ENCODE results near the gene RBM47.

DNA sequence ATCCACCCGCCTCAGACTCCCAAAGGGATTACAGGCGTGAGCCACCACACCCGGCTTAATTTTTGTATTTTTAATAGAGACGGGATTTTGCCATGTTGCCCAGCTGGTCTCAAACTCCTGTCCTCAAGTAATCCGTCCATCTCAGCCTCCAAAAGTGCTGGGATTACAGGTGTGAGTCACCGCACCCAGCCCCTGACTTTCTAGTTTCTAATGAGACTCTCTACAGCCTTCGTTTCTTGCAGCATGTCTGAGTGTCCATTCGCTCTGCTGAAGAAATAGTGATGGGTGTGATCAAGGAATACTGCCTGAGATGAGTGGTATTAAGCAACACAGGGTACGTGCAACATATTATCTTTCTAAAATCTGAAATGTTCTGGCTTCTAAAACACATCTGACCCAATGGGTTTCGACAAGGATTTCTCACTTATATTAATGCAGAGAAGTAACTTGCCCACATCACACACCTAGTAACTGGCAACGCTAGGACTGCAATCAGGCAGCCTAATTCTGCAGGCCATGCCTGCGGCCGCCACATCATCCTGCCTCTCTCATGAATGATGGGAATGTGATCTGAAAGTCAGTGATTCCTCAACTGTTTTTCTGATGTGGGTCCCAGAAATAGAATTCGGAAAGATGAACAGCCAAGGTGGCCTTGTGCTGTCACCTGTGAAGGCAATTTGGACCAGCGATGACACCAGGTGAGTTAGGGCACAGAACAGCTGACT is 74.3 kb downstream of the RBM47 start:
- TF ChIP-seq, protein P1, sequence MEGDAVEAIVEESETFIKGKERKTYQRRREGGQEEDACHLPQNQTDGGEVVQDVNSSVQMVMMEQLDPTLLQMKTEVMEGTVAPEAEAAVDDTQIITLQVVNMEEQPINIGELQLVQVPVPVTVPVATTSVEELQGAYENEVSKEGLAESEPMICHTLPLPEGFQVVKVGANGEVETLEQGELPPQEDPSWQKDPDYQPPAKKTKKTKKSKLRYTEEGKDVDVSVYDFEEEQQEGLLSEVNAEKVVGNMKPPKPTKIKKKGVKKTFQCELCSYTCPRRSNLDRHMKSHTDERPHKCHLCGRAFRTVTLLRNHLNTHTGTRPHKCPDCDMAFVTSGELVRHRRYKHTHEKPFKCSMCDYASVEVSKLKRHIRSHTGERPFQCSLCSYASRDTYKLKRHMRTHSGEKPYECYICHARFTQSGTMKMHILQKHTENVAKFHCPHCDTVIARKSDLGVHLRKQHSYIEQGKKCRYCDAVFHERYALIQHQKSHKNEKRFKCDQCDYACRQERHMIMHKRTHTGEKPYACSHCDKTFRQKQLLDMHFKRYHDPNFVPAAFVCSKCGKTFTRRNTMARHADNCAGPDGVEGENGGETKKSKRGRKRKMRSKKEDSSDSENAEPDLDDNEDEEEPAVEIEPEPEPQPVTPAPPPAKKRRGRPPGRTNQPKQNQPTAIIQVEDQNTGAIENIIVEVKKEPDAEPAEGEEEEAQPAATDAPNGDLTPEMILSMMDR (IDR thresholded peaks at IDR 0.05), result no peak
- no peak for TF ChIP-seq POLR2A (IDR thresholded peaks at IDR 0.05)

Data from Peyer's patch (tissue), 4 donors.